Body of pancreas (tissue), 4 donors: ENCODE results near the gene SFXN2. TPM values are rescaled to one million over a fixed set of nuclear protein-coding genes. Genes with fewer than 3 reads are reported as not detected.

ENCODE experiments used
- ATAC-seq: fragments of 150-250 bp; one replicate; pipeline ENCODE4 v1.9.1; 2016
- DNase-seq, 4 donors: peaks; one replicate each; pipeline ENCODE4 v3.0.0-alpha.2; 2019
- H3K27ac ChIP-seq, 4 donors: fragments of 200-600 bp; sonication (generic); 1 replicate in 3 of 4; 2 replicates in 1 of 4; pipeline versions ENCODE4 v1.5.1 to v1.6.1; 2016 to 2019; ENCODE audit warnings: mild to moderate bottlenecking in 1 of 4, mixed read lengths in 1 of 4, moderate library complexity in 1 of 4
- H3K27me3 ChIP-seq, 2 donors: fragments of 200-600 bp; sonication (generic); one replicate each; pipeline ENCODE4 v1.6.0; 2016; ENCODE audit warnings: mild to moderate bottlenecking in 1 of 2
- H3K36me3 ChIP-seq, 2 donors: fragments of 200-600 bp; sonication (generic); replicated peaks in 1 of 2; 2 replicates each; pipeline ENCODE4 v1.5.1; 2016; ENCODE audit warnings: low read depth in 2 of 2; ENCODE audit not compliant: insufficient read depth in 1 of 2
- H3K4me1 ChIP-seq: fragments of 200-600 bp; sonication (generic); one replicate; pipeline ENCODE4 v1.6.0; 2016
- H3K4me3 ChIP-seq, 2 donors: fragments of 200-600 bp; sonication (generic); 1 replicate in 1 of 2; 2 replicates in 1 of 2; pipeline ENCODE4 v1.5.1; 2016 to 2019
- H3K9me3 ChIP-seq, 3 donors: fragments of 200-600 bp; sonication (generic); 1 replicate in 2 of 3; 2 replicates in 1 of 3; pipeline ENCODE4 v1.5.1; 2016
- CTCF ChIP-seq, 7 experiments: fragments of 450-650 bp in 4 of 7; fragments of 200-600 bp in 3 of 7; sonication (generic) in 3 of 7; IDR thresholded peaks; one replicate each; pipeline ENCODE4 v1.5.1; 2016 to 2019; ENCODE audit warnings: antibody characterized with exemption in 7 of 7
- POLR2A ChIP-seq, 3 donors: fragments of 450-650 bp; IDR thresholded peaks; one replicate each; pipeline ENCODE4 v1.6.1; 2016; ENCODE audit warnings: antibody characterized with exemption in 3 of 3, mild to moderate bottlenecking in 2 of 3
- WGBS, 2 donors: methylation state at CpG; one replicate each; pipeline ENCODE4 v1.1.5; 2017; 5-methylcytosine and 5-hydroxymethylcytosine counted together
- intact Hi-C: fragments of 100-400 bp; cut with DNase I; formaldehyde crosslinking; loops from one replicate; pipeline ENCODE4 v1.15.1; 2023
- total RNA-seq, 2 donors: library from RNA; depleted of rRNA; stranded (reverse); fragments of >200 nt; gene quantifications; one replicate each; pipeline ENCODE4 v1.1.0, GENCODE V29; 2016

The SFXN2 gene
- total RNA-seq, 2 donors from 2014 or later, result 2.1 to 7.3 TPM

GRCh38 chr10:102701796-102702195 is 12.6 kb upstream of the SFXN2 start:
- intact Hi-C loops, result no loop called here

GRCh38 chr10:102702742-102703141 is 11.7 kb upstream of the SFXN2 start:
- ATAC-seq (no peak), DNase-seq (no peak)
- Histone ChIP-seq H3K9me3 (no peaks in the 10 kb centered on the region), H3K4me1 (no peaks in the 10 kb centered on the region), H3K36me3 (peaks cover 0 to 3% of the 10 kb centered on the region in 2 donors), H3K27ac (no peak overlapping the region), H3K27me3 (no peaks in the 10 kb centered on the region), H3K4me3 (no peak overlapping the region)
- intact Hi-C loops, result no loop called here
- no peak for TF ChIP-seq POLR2A (IDR thresholded peaks at IDR 0.05)
- no peak for TF ChIP-seq CTCF (IDR thresholded peaks at IDR 0.05)
- WGBS, 2 donors, result 80 to 83% methylated on average over 2 of the region's 2 CpGs

More at GRCh38 chr10:102701796-102702195, 12.6 kb upstream of the SFXN2 start:
- Histone ChIP-seq H3K4me3 (no peak overlapping the region), H3K4me1 (no peaks in the 10 kb centered on the region), H3K9me3 (no peaks in the 10 kb centered on the region), H3K27ac (no peak overlapping the region), H3K27me3 (no peaks in the 10 kb centered on the region), H3K36me3 (peaks cover 0 to 3% of the 10 kb centered on the region in 2 donors)
- TF ChIP-seq CTCF (IDR thresholded peaks at IDR 0.05) (no peak), POLR2A (IDR thresholded peaks at IDR 0.05) (no peak)
- ATAC-seq, result no peak
- DNase-seq, result no peak
- WGBS, 2 donors, result 92 to 98% methylated on average over 3 of the region's 3 CpGs

- no peaks in the 10 kb centered on the region for H3K9me3 ChIP-seq
- DNase-seq, result no peak
- no peak overlapping the region for H3K4me3 ChIP-seq
- TF ChIP-seq CTCF (IDR thresholded peaks at IDR 0.05) (no peak), POLR2A (IDR thresholded peaks at IDR 0.05) (no peak)
- H3K27me3 ChIP-seq, result no peaks in the 10 kb centered on the region
- WGBS, 2 donors, result 71 to 78% methylated on average over 6 of the region's 6 CpGs
- no peak for ATAC-seq
- no peaks in the 10 kb centered on the region for H3K36me3 ChIP-seq
- intact Hi-C loops, result no loop called here
- H3K4me1 ChIP-seq, result no peaks in the 10 kb centered on the region
- H3K27ac ChIP-seq, result no peak overlapping the region
These were observed 9.5 kb upstream of the SFXN2 start for GRCh38 chr10:102704915-102705314.

- no peak overlapping the region for H3K4me3 ChIP-seq
- ATAC-seq (no peak), DNase-seq (no peak)
- intact Hi-C loops, result no loop called here
- 55 to 63% methylated on average over 2 of the region's 2 CpGs for WGBS, 2 donors
- no peaks in the 10 kb centered on the region for H3K9me3 ChIP-seq
- H3K36me3 ChIP-seq, result no peaks in the 10 kb centered on the region
- no peaks in the 10 kb centered on the region for H3K27me3 ChIP-seq
- no peak overlapping the region for H3K27ac ChIP-seq
- H3K4me1 ChIP-seq, result no peaks in the 10 kb centered on the region
- no peak for TF ChIP-seq CTCF (IDR thresholded peaks at IDR 0.05)
- no peak for TF ChIP-seq POLR2A (IDR thresholded peaks at IDR 0.05)
These were observed 8.9 kb upstream of the SFXN2 start for GRCh38 chr10:102705531-102705930.

- intact Hi-C loops, result no loop called here
- Histone ChIP-seq H3K27me3 (no peaks in the 10 kb centered on the region), H3K4me1 (peaks cover 11% of the 10 kb centered on the region), H3K36me3 (no peaks in the 10 kb centered on the region), H3K9me3 (no peaks in the 10 kb centered on the region), H3K27ac (no peak overlapping the region), H3K4me3 (no peak overlapping the region)
- 46 to 64% methylated on average over 4 of the region's 4 CpGs for WGBS, 2 donors
- TF ChIP-seq POLR2A (IDR thresholded peaks at IDR 0.05) (no peak), CTCF (IDR thresholded peaks at IDR 0.05) (no peak)
- DNase-seq (no peak), ATAC-seq (no peak)
These were observed 3.8 kb upstream of the SFXN2 start for GRCh38 chr10:102710609-102711008.
